SK-N-SH (cell line): ENCODE data around the gene ATL3. TPM values are rescaled to one million over a fixed set of nuclear protein-coding genes. Genes with fewer than 3 reads are reported as not detected.

Experiments
- CTCF ChIA-PET: fragments of 300-600, 350-600 bp; formaldehyde crosslinking; extraction: SDS; loops from one replicate; lab custom pipeline; 2021; lab: Yijun Ruan, JAX
- POLR2A ChIA-PET: fragments of 350-600 bp; sonication (Branson Sonifier 250); formaldehyde crosslinking; extraction: SDS; loops from one replicate; lab custom pipeline; 2020; ENCODE audit warnings: antibody characterized with exemption, inconsistent platforms; lab: Yijun Ruan, JAX
- DNase-seq: peaks from one replicate; pipeline ENCODE4 v3.0.0; 2012
- H2AFZ ChIP-seq: fragments of 200-600 bp; sonication (generic); 2 replicates; pipeline ENCODE4 v1.8.1; 2016; ENCODE audit warnings: antibody characterized with exemption, mild to moderate bottlenecking, low read depth
- H3F3A ChIP-seq: fragments of 200-600 bp; sonication (generic); replicated peaks from 2 replicates; pipeline ENCODE3; 2016; ENCODE audit warnings: antibody characterized with exemption, mild to moderate bottlenecking; ENCODE audit not compliant: insufficient read depth
- H3K27ac ChIP-seq, 2 experiments: fragments of 200-500 bp in 1 of 2; fragments of 200-600 bp in 1 of 2; sonication (Bioruptor generic) in 1 of 2; sonication (generic), shearing (Covaris generic) in 1 of 2; 2 replicates each; pipeline versions ENCODE4 v1.5.1 to v1.6.1; 2014 to 2016; ENCODE audit warnings: low read depth in 2 of 2, inconsistent platforms in 1 of 2, low read length in 1 of 2, mild to moderate bottlenecking in 1 of 2, mixed read lengths in 1 of 2
- H3K27me3 ChIP-seq: fragments of 200-600 bp; sonication (generic), shearing (Covaris generic); 2 replicates; pipeline ENCODE4 v1.6.1; 2016; ENCODE audit warnings: mixed run types; ENCODE audit not compliant: insufficient read depth
- H3K36me3 ChIP-seq, 2 experiments: fragments of 200-500 bp in 1 of 2; fragments of 200-600 bp in 1 of 2; sonication (Bioruptor generic) in 1 of 2; sonication (generic) in 1 of 2; replicated peaks in 1 of 2; 2 replicates each; pipeline versions ENCODE3 to v1.5.1; 2014 to 2016; ENCODE audit warnings: low read length in 1 of 2, mild to moderate bottlenecking in 1 of 2; ENCODE audit not compliant: insufficient read depth in 2 of 2, control insufficient read depth in 1 of 2
- H3K4me1 ChIP-seq, 2 experiments: fragments of 200-500 bp in 1 of 2; fragments of 200-600 bp in 1 of 2; sonication (Bioruptor generic) in 1 of 2; sonication (generic), shearing (Covaris generic) in 1 of 2; 2 replicates each; pipeline versions ENCODE4 v1.5.1 to v1.6.1; 2014 to 2016; ENCODE audit warnings: low read depth in 1 of 2, low read length in 1 of 2, mixed run types in 1 of 2; ENCODE audit not compliant: insufficient read depth in 2 of 2, control insufficient read depth in 1 of 2
- H3K4me2 ChIP-seq: fragments of 200-600 bp; sonication (generic), shearing (Covaris generic); 2 replicates; pipeline ENCODE4 v1.6.1; 2017; ENCODE audit warnings: mixed run types
- H3K4me3 ChIP-seq, 2 experiments: fragments of 200-500 bp in 1 of 2; fragments of 200-600 bp in 1 of 2; sonication (Bioruptor generic) in 1 of 2; sonication (generic), shearing (Covaris generic) in 1 of 2; 2 replicates each; pipeline versions ENCODE4 v1.5.1 to v1.8.1; 2014 to 2016; ENCODE audit warnings: low read depth in 2 of 2, inconsistent platforms in 1 of 2, low read length in 1 of 2, mild to moderate bottlenecking in 1 of 2, mixed read lengths in 1 of 2, moderate library complexity in 1 of 2
- H3K79me2 ChIP-seq: fragments of 200-600 bp; sonication (generic); 2 replicates; pipeline ENCODE4 v1.8.1; 2017; ENCODE audit warnings: mild to moderate bottlenecking; ENCODE audit not compliant: insufficient read depth
- H3K9ac ChIP-seq: fragments of 200-600 bp; sonication (generic); 2 replicates; pipeline ENCODE4 v1.6.1; 2017; ENCODE audit warnings: mixed run types
- H3K9me2 ChIP-seq: fragments of 200-600 bp; sonication (generic); 2 replicates; pipeline ENCODE4 v1.6.1; 2017; ENCODE audit warnings: mixed run types
- H3K9me3 ChIP-seq: fragments of 200-600 bp; sonication (generic); 2 replicates; pipeline ENCODE4 v1.6.1; 2017; ENCODE audit warnings: mixed run types, mild to moderate bottlenecking, moderate library complexity
- H4K20me1 ChIP-seq: fragments of 200-600 bp; sonication (generic); 2 replicates; pipeline ENCODE4 v1.6.1; 2017; ENCODE audit warnings: mild to moderate bottlenecking, mixed run types; ENCODE audit not compliant: insufficient read depth
- ELF1 ChIP-seq: IDR thresholded peaks from 2 replicates; pipeline ENCODE4 v1.4.0; 2012
- EZH2phosphoT487 ChIP-seq: fragments of 200-600 bp; sonication (generic); IDR thresholded peaks from 2 replicates; pipeline ENCODE4 v1.6.1; 2017; ENCODE audit warnings: low read depth, mixed run types, mild to moderate bottlenecking, antibody characterized with exemption, moderate library complexity, borderline replicate concordance
- FOSL2 ChIP-seq: IDR thresholded peaks from 2 replicates; pipeline ENCODE4 v1.4.0; 2012; ENCODE audit warnings: low read depth, mild to moderate bottlenecking, moderate library complexity, borderline replicate concordance
- FOXJ3 ChIP-seq: sonication (generic); formaldehyde crosslinking; IDR thresholded peaks from 2 replicates; pipeline ENCODE4 v1.5.1; 2020; ENCODE audit warnings: mild to moderate bottlenecking, missing genetic modification reagents
- JUND ChIP-seq: IDR thresholded peaks from 2 replicates; pipeline ENCODE4 v1.4.0; 2012
- MXI1 ChIP-seq: IDR thresholded peaks from 2 replicates; pipeline ENCODE4 v1.6.1; 2012; ENCODE audit warnings: mild to moderate bottlenecking, low read depth, low read length, improper control_type of control experiment
- PBX3 ChIP-seq: IDR thresholded peaks from 2 replicates; pipeline ENCODE4; 2012
- RAD21 ChIP-seq: IDR thresholded peaks from 2 replicates; pipeline ENCODE4 v1.6.1; 2012; ENCODE audit warnings: mild to moderate bottlenecking, low read length
- RCOR1 ChIP-seq: fragments of 150-350 bp; IDR thresholded peaks from 2 replicates; pipeline ENCODE4 v1.6.1; 2017; ENCODE audit warnings: antibody characterized with exemption, low read length
- RFX5 ChIP-seq: IDR thresholded peaks from 2 replicates; pipeline ENCODE4 v1.6.1; 2012; ENCODE audit warnings: mild to moderate bottlenecking, improper control_type of control experiment, low read length
- TCF12 ChIP-seq: IDR thresholded peaks from 2 replicates; pipeline ENCODE4 v1.4.0; 2012
- TEAD4 ChIP-seq: IDR thresholded peaks from 2 replicates; pipeline ENCODE4 v1.4.0; 2012; ENCODE audit warnings: mild to moderate bottlenecking, borderline replicate concordance; ENCODE audit not compliant: insufficient read depth
- YY1 ChIP-seq: IDR thresholded peaks from 2 replicates; pipeline ENCODE4 v1.4.0; 2012; ENCODE audit warnings: low read depth, mild to moderate bottlenecking
- WGBS: methylation state at CpG from one replicate; pipeline ENCODE4 v1.1.6; 2017; ENCODE audit warnings: low lambda C conversion rate; 5-methylcytosine and 5-hydroxymethylcytosine counted together
- polyA plus RNA-seq, 3 experiments: library from polyadenylated mRNA; depleted of rRNA; stranded (reverse); fragments of >200 nt; gene quantifications; 2 replicates each; pipeline ENCODE4 v1.2.3, GENCODE V29; 2012
- TF ChIP-seq, protein P1 (sequence below): fragments of 150-350 bp; IDR thresholded peaks from 2 replicates; pipeline ENCODE4 v1.6.1; 2016; ENCODE audit warnings: mild to moderate bottlenecking, low read depth, low read length
- TF ChIP-seq, protein P2 (sequence below): IDR thresholded peaks from 2 replicates; pipeline ENCODE4 v1.4.0; 2012; ENCODE audit warnings: low read depth
- TF ChIP-seq, protein P3 (sequence below): fragments of 200-600 bp; sonication (generic); IDR thresholded peaks from 2 replicates; pipeline ENCODE4 v1.6.1; 2017; ENCODE audit warnings: antibody characterized with exemption, mild to moderate bottlenecking, moderate library complexity

Gene ATL3
- polyA plus RNA-seq, 1 of the 3 experiments (the other 2 are of a cell fraction): 13.1 TPM

GRCh38 chr11:63660972-63661371 lies 10.2 kb downstream of the ATL3 start:
- no peaks in the 10 kb centered on the region for H3K9me3 ChIP-seq
- POLR2A ChIA-PET: no interaction called here
- H3K27ac ChIP-seq: no peak overlapping the region
- H3K79me2 ChIP-seq: peaks cover 100% of the 10 kb centered on the region
- no peaks in the 10 kb centered on the region for H3K27me3 ChIP-seq
- H3K4me1 ChIP-seq: peaks cover 0 to 10% of the 10 kb centered on the region in 2 experiments; a peak in 1 of 4 replicates
- no peak overlapping the region for H3K9ac ChIP-seq
- no peak overlapping the region for H3K4me2 ChIP-seq
- TF ChIP-seq RFX5 (no peak), FOSL2 (no peak), YY1 (no peak), TEAD4 (no peak), EZH2phosphoT487 (no peak), PBX3 (no peak), RCOR1 (no peak), JUND (no peak), MXI1 (no peak)
- TF ChIP-seq, protein P1, sequence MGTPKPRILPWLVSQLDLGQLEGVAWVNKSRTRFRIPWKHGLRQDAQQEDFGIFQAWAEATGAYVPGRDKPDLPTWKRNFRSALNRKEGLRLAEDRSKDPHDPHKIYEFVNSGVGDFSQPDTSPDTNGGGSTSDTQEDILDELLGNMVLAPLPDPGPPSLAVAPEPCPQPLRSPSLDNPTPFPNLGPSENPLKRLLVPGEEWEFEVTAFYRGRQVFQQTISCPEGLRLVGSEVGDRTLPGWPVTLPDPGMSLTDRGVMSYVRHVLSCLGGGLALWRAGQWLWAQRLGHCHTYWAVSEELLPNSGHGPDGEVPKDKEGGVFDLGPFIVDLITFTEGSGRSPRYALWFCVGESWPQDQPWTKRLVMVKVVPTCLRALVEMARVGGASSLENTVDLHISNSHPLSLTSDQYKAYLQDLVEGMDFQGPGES: no peak
- TF ChIP-seq, protein P2, sequence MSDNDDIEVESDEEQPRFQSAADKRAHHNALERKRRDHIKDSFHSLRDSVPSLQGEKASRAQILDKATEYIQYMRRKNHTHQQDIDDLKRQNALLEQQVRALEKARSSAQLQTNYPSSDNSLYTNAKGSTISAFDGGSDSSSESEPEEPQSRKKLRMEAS: no peak
- DNase-seq: no peak
- peaks cover 48% of the 10 kb centered on the region for H4K20me1 ChIP-seq
- CTCF ChIA-PET: interaction anchor here (0.6 to 2.1 kb wide), 7 partner anchors 8 to 107 kb away, joined by 3 to 9 read pairs (median 3); partner anchors contain the start of genes ATL3 and ZFTA
- peaks cover 4% of the 10 kb centered on the region for H3F3A ChIP-seq
- no peak overlapping the region for H3K4me3 ChIP-seq
- 95% methylated on average over 8 of the region's 8 CpGs for WGBS
- H3K9me2 ChIP-seq: no peaks in the 10 kb centered on the region
- peaks cover 0 to 14% of the 10 kb centered on the region in 2 experiments for H3K36me3 ChIP-seq
- no peak overlapping the region for H2AFZ ChIP-seq

- ChIA-PET POLR2A (no interaction called here), CTCF (interaction anchor here (0.9 to 2.4 kb wide), 5 partner anchors 13 to 174 kb away, joined by 3 to 10 read pairs (median 5); partner anchors contain the start of gene ATL3)
- H3K36me3 ChIP-seq: peaks cover 23 to 71% of the 10 kb centered on the region in 2 experiments
- H3F3A ChIP-seq: no peaks in the 10 kb centered on the region
- H3K79me2 ChIP-seq: peaks cover 73% of the 10 kb centered on the region
- TF ChIP-seq RFX5: no peak
- no peak for TF ChIP-seq JUND
- TF ChIP-seq RAD21: no peak
- no peak for TF ChIP-seq RCOR1
- no peak for TF ChIP-seq FOXJ3 (CRISPR knock-in tag)
- TF ChIP-seq, protein P3, sequence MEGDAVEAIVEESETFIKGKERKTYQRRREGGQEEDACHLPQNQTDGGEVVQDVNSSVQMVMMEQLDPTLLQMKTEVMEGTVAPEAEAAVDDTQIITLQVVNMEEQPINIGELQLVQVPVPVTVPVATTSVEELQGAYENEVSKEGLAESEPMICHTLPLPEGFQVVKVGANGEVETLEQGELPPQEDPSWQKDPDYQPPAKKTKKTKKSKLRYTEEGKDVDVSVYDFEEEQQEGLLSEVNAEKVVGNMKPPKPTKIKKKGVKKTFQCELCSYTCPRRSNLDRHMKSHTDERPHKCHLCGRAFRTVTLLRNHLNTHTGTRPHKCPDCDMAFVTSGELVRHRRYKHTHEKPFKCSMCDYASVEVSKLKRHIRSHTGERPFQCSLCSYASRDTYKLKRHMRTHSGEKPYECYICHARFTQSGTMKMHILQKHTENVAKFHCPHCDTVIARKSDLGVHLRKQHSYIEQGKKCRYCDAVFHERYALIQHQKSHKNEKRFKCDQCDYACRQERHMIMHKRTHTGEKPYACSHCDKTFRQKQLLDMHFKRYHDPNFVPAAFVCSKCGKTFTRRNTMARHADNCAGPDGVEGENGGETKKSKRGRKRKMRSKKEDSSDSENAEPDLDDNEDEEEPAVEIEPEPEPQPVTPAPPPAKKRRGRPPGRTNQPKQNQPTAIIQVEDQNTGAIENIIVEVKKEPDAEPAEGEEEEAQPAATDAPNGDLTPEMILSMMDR: no peak
- no peak for TF ChIP-seq TCF12
- no peak for TF ChIP-seq ELF1
- H3K27ac ChIP-seq: no peak overlapping the region
- no peaks in the 10 kb centered on the region for H3K27me3 ChIP-seq
- no peaks in the 10 kb centered on the region; the same call in 1 of the 2 replicates for H4K20me1 ChIP-seq
- no peak overlapping the region for H3K4me2 ChIP-seq
- H3K4me3 ChIP-seq: no peak overlapping the region
- no peaks in the 10 kb centered on the region for H3K4me1 ChIP-seq
- H3K9me3 ChIP-seq: no peaks in the 10 kb centered on the region
- no peak overlapping the region for H2AFZ ChIP-seq
- no peak overlapping the region for H3K9ac ChIP-seq
- H3K9me2 ChIP-seq: no peaks in the 10 kb centered on the region
- no peak for DNase-seq
- 97% methylated on average over 3 of the region's 3 CpGs for WGBS
Observed at GRCh38 chr11:63652671-63653070, 18.5 kb downstream of the ATL3 start.
